ENCODE data around the gene UPP1.
A peak's percentile ranks its signal among the peaks of the same experiment; 100 is the strongest.
"Not testable (repeated sequence)": the region's sequence is repeated elsewhere in the genome, so short reads cannot be mapped to it uniquely, and the experiment has no call there.

UPP1 gene

GRCh38 chr7:48089046-48090003, at the start of gene UPP1:
TSS of gene UPP1 (plus strand) at chr7:48089265. CDS start at chr7:48094784, 5,519 bp downstream.
- peak; percentile 83 for DNase-seq

GRCh38 chr7:48040944-48041652, 48.0 kb upstream of the UPP1 start:
- DNase-seq = no peak

GRCh38 chr7:48041653-48041970, 47.5 kb upstream of the UPP1 start:
- DNase-seq = no peak

GRCh38 chr7:48042216-48042615, 46.8 kb upstream of the UPP1 start:
- DNase-seq = no peak

GRCh38 chr7:48042636-48043035, 46.4 kb upstream of the UPP1 start:
- DNase-seq = no peak

- DNase-seq = no peak
These were observed 43.8 kb upstream of the UPP1 start for GRCh38 chr7:48045195-48045765.

DNA sequence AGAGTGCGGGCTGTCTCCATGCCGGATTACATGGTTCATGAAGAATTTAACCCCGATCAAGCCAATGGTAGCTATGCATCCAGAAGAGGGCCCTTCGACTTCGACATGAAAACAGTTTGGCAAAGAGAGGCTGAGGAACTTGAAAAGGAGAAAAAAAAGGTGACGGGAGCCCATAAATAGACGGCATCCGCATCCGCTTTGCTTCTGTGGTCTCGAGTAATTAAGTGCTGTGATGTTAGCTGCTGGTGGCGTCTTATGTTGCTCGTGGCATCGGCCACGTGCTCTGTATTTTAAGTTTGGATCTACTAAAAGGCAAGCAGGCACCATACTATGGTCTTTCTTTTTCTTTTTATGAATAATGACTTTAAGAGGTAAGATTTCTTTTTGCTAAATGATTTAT, 42.6 kb upstream of the UPP1 start:
- DNase-seq = no peak

DNA sequence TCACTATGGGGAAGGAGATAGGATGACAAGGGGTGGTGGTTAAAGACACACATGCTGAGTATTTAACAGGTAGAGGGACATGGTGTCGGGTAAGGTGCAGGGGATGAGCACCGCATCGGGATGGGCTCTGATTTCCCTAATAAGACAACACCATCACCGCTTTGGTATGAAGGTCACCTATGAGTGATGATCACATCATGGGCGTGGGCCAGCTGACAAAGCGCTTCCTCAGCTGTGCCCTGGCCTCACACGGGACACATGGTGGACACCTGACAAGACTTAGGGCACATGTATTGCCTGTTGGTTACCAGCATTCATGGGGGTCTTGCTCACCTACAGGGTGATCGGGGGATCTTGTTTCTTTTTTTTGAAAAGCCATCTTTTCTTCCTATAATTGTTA, 41.0 kb upstream of the UPP1 start:
- DNase-seq = no peak

DNA sequence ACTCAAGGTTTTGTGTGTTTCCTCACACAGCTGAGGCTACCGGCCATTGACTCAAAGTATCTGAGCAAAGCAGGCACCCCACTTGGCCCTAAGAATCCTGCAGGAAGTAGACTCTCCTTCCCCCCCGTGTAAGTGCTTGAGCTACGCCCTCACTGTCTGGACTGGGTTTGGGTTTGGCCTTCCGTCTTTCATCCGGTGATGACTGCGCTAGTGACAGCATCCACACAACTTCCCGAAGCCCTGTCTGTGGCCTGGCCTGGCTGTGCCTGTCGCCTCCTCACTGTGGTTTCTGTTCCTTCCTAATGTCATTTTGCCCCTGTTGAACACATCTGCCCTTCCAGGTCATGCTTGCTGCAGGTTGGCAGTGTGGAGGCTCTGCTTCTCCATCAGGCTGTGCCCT, 39.2 kb upstream of the UPP1 start:
- DNase-seq = no peak

DNA sequence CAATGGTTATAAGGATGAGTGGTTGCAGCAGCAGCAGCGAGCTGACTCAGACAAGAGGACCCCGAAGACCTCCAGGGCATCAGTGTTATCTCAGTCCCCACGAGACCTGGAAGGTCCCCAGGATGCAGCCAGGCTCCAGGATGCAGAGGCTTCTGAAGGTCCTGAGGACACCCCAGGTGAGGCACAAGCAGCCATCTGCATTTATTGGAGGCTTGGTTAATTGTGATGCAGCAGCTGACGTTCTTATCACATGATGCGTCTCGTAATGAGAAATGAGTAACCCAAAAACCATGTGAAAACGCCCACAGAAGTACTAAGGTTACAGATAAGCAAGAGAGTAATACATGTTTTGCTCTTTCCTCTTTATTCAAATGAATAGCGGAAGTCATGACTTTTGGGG, 36.3 kb upstream of the UPP1 start:
- DNase-seq = no peak

DNA sequence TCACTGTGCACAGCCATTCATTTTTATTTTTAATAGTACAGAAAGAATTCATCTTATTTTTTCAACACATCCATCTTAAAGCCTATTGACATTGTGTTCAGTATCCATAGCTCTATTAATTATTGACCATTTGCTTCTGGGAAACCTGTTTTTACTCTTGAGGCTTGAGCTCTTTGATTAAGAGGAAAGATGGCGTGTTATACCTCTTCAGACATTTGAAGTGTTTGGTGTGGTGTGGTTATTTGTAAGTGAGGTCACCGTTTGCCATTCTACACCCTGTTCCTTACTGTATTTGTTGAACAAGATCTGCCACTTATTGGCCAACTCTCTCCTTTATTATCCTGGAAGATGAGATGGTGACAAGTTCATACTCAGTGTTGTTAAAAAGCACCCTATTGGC, 35.3 kb upstream of the UPP1 start:
- no peak for DNase-seq

- DNase-seq = no peak
These were observed 30.1 kb upstream of the UPP1 start for GRCh38 chr7:48058990-48059389.

GRCh38 chr7:48059706-48060105, 29.4 kb upstream of the UPP1 start:
- DNase-seq = no peak

DNA sequence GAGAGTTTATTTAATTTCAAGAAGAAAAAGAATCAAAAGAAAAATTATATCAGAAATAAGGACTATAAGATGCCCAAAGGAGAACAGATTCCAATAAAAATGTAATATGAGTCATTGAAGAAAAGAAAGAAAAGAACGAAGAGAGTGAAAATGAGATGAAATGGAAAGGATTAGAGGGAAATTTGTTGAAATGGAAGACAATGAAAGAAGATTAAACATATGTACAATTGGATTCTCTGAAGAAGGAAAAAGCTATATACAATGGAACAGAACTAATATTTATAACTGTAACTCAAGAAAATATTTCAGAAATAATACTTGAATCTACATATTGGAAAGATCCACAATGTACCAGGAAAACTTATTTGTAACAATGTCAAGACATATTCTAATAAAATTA, 25.1 kb upstream of the UPP1 start:
- no peak for DNase-seq

- DNase-seq = no peak
These were observed 21.6 kb upstream of the UPP1 start for GRCh38 chr7:48067475-48067874.

GRCh38 chr7:48074204-48074654, 14.8 kb upstream of the UPP1 start:
- no peak for DNase-seq

GRCh38 chr7:48077423-48077822, 11.6 kb upstream of the UPP1 start:
- DNase-seq = no peak

DNA sequence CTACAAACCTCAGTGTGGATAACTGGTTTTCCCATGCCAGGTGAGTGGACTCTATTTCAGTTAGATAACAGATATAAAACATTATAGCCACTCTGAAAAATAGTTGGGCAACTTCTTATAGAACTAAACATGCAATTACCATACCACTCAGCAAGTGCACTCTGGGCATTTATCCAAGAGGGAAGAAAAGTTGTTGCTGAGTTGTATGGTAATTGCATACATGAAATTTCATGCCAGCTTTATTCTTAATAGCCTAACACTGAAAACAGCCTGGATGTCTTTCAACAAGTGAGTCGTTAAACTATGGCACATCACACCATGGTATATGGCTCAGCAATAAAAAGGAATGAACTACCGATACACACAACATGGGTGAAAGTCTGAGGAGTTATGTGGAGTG, 10.6 kb upstream of the UPP1 start:
- DNase-seq = peak; percentile 91

GRCh38 chr7:48082378-48082777, 6.7 kb upstream of the UPP1 start:
- not testable (repeated sequence) for DNase-seq

DNA sequence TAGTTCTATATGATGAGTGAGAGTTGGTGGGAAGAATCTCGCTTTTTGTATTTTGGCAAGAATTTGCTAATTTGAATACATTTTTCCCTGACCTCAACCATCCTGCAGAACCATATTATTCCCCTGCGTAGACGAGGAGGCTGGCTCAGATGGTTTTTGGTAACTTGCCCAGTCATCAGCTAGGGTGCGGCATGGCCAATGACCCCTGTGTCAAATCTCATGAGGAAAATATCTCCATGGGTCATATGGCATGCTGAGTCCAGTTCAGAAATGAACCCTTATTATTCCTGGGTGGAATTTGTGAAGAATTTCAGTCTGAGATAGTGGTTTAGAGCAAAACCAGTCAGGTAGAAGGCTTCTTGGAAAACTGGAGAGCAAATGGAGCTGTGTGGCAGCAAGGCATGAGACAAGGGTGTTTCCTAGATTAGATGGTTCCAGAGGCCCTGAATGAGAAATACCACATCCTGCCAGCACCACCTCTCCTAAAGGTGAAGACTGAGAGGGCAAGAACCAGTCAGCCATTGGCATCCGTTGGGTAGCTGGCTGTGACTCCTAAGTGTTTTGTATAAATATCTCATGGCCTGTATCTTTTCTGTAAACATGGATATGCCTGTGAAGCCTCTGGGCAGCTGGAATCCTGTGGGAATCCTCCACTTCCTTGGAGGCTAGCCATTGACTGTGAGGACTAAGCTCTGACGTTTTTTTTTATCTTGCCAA, 5.8 kb upstream of the UPP1 start:
- DNase-seq = no peak

DNA sequence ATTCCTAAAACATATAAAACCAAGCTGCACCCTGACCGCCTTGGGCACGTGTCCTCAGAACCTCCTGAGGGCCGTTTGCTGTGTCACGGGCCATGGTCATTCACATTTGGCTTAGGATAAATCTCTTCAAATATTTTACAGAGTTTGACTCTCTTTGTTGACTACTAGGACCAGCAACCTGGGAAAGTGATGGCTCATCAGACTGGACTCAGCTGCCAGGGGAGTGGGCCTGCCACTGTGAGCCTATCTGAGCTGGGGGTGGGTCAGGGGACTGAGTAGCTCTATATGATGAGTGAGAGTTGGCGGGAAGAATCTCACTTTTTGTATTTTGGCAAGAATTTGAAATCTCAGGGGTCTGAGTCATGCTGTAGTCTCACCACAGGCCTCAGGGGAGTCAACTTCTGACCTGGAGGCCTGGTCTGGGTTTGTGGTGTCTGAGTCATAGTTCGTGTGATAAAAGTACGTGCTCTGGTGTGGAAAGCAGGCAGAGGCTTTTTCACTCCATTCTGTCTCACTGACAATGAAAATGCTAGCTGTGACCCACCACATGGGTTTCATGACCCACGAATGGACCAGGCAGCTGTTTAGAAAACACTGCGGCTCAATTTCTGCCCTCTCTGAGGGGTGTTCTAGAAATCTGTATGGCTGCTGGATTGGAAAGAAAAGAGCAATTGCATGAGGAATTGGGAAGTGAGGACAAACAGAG, 4.2 kb upstream of the UPP1 start:
- DNase-seq = no peak

DNA sequence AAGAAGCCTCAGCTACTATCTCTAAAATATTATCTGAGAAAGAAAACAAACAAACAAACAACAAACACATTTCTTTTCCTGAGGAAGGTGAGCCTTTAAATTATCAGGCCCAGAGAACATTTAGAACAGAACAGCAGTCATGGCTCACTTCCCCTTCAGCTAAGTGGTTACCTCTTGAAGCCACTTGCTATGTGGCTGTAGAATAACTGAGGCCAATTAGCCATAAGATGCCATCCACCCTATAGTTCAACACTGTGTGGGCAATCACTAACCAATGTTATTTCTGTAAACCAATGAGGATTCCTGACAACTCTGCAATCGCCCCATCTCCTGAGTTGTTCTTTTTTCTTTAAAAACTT, 3.7 kb upstream of the UPP1 start:
- no peak for DNase-seq

DNA sequence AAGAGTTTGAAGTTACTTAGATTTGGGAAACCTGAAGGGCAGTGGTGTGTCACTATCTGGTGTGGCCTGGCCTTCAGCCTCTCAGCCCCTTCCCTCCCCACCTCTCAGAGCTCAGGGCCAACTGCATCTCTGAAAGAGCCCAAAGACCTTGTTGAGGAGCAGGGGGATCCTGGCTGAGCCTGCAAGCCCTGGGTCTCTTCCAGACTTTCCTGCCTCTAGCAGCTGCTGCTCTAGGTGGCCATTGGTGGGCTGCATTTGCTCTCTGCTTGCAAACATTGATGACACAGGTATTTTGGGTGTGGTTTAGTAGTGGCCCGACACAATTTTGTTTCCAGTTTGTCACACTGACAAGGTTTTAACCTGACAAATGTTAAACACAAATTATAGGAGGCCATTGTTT, 3.1 kb upstream of the UPP1 start:
- no peak for DNase-seq
